GM12878 (cell line): ENCODE measurements around the gene NRP1. TPM values are rescaled to one million over a fixed set of nuclear protein-coding genes. Genes with fewer than 3 reads are reported as not detected.

Experiments
- ATAC-seq: fragments of 200-7000 bp; cut with Tn5 transposase; 3 replicates; pipeline ENCODE4 v1.9.1; 2020; ENCODE audit warnings: mild to moderate bottlenecking, moderate library complexity
- BruUV-seq: library from RNA; stranded (reverse); fragments of 400-500 nt; replicated peaks from 2 replicates; lab custom pipeline; 2021; lab: Mats Ljungman, UMichigan
- CTCF ChIA-PET: fragments of 300-600 bp; sonication (Branson Sonifier 250); formaldehyde crosslinking; extraction: SDS; loops from one replicate; lab custom pipeline; 2021; ENCODE audit warnings: inconsistent platforms; lab: Yijun Ruan, JAX
- POLR2A ChIA-PET: fragments of 350-600 bp; formaldehyde crosslinking; extraction: SDS; loops from one replicate; lab custom pipeline; 2021; ENCODE audit warnings: inconsistent platforms; lab: Charles Lee
- RAD21 ChIA-PET: fragments of 300-600 bp; sonication (Branson Sonifier 250); formaldehyde crosslinking; loops from one replicate; lab custom pipeline; 2023; ENCODE audit warnings: antibody characterized with exemption; ENCODE audit not compliant: unreplicated experiment; lab: Charles Lee
- SMC1A ChIA-PET: fragments of 300-600 bp; sonication (Branson Sonifier 250); formaldehyde crosslinking; loops from one replicate; lab custom pipeline; 2023; ENCODE audit not compliant: unreplicated experiment, uncharacterized antibody; lab: Charles Lee
- DNase-seq: peaks from one replicate; pipeline ENCODE4 v3.0.0-alpha.2; 2011; ENCODE audit warnings: low read depth, low spot score
- FAIRE-seq: peaks from 3 replicates; lab custom pipeline; 2011; peaks lifted over from hg19 to GRCh38; lab: Jason Lieb, UNC
- H2AFZ ChIP-seq: 2 replicates; pipeline ENCODE4 v1.6.0; 2011; ENCODE audit warnings: low read depth, low read length, control low read depth; ENCODE audit not compliant: control insufficient read depth
- H3K27ac ChIP-seq: 2 replicates; pipeline ENCODE4 v1.5.1; 2011; ENCODE audit warnings: control low read depth; ENCODE audit not compliant: control insufficient read depth, insufficient read depth
- H3K27me3 ChIP-seq, 2 experiments: replicated peaks in 1 of 2; 2 replicates each; pipeline versions ENCODE4 v1.6.0 to v1.6.1; 2011; ENCODE audit warnings: low read length in 1 of 2; ENCODE audit not compliant: control insufficient read depth in 2 of 2, insufficient read depth in 2 of 2
- H3K36me3 ChIP-seq, 2 experiments: 2 replicates each; pipeline ENCODE4 v1.5.1; 2011; ENCODE audit warnings: low read length in 1 of 2; ENCODE audit not compliant: control insufficient read depth in 2 of 2, insufficient read depth in 2 of 2
- H3K4me1 ChIP-seq: 2 replicates; pipeline ENCODE4 v1.6.1; 2011; ENCODE audit warnings: mild to moderate bottlenecking, low read length, moderate library complexity, mixed read lengths; ENCODE audit not compliant: control insufficient read depth, insufficient read depth
- H3K4me2 ChIP-seq: 2 replicates; pipeline ENCODE4 v1.6.0; 2011; ENCODE audit warnings: control low read depth; ENCODE audit not compliant: control insufficient read depth, insufficient read depth
- H3K4me3 ChIP-seq: fragments of 200-600 bp; sonication (generic); 2 replicates; pipeline ENCODE4 v1.5.1; 2016
- H3K79me2 ChIP-seq: 2 replicates; pipeline ENCODE4 v1.6.0; 2011; ENCODE audit warnings: low read length; ENCODE audit not compliant: control insufficient read depth, insufficient read depth
- H3K9ac ChIP-seq: 2 replicates; pipeline ENCODE4 v1.8.0; 2011; ENCODE audit warnings: low read length, control low read depth, mixed read lengths; ENCODE audit not compliant: control insufficient read depth, insufficient read depth
- H3K9me3 ChIP-seq: replicated peaks from 3 replicates; pipeline ENCODE4 v1.5.1; 2011; ENCODE audit warnings: mild to moderate bottlenecking, low read length; ENCODE audit not compliant: control insufficient read depth, insufficient read depth
- H4K20me1 ChIP-seq: 2 replicates; pipeline ENCODE4 v1.6.0; 2011; ENCODE audit not compliant: control insufficient read depth, insufficient read depth
- BCL3 ChIP-seq: IDR thresholded peaks from 2 replicates; pipeline ENCODE4 v1.6.1; 2011; ENCODE audit warnings: borderline replicate concordance, low read depth, mild to moderate bottlenecking, moderate library complexity, low read length; ENCODE audit not compliant: insufficient read depth, poor library complexity, severe bottlenecking
- ELK1 ChIP-seq: IDR thresholded peaks from 2 replicates; pipeline ENCODE4 v1.6.1; 2012; ENCODE audit warnings: low read depth, low read length, improper control_type of control experiment
- FOS ChIP-seq: IDR thresholded peaks from 3 replicates; pipeline ENCODE4 v1.6.1; 2011; ENCODE audit warnings: borderline replicate concordance; ENCODE audit not compliant: insufficient read length; ENCODE audit errors: extremely low read depth
- KAT2A ChIP-seq: conservative IDR thresholded peaks from 2 replicates; pipeline ENCODE4 v1.6.1; 2011; ENCODE audit warnings: low read depth, low read length; ENCODE audit not compliant: control insufficient read depth
- NBN ChIP-seq: fragments of 450-650 bp; IDR thresholded peaks from 2 replicates; pipeline ENCODE4 v1.6.1; 2016
- NFYB ChIP-seq: IDR thresholded peaks from 2 replicates; pipeline ENCODE4 v1.6.1; 2011; ENCODE audit warnings: low read depth, mild to moderate bottlenecking, low read length, improper control_type of control experiment, moderate library complexity; ENCODE audit not compliant: insufficient read depth
- RUNX3 ChIP-seq: IDR thresholded peaks from 2 replicates; pipeline ENCODE4 v1.6.1; 2012; ENCODE audit warnings: low read length, inconsistent platforms
- TCF3 ChIP-seq: IDR thresholded peaks from 2 replicates; pipeline ENCODE4 v1.6.1; 2012; ENCODE audit warnings: low read depth, mild to moderate bottlenecking, low read length, borderline replicate concordance; ENCODE audit not compliant: insufficient read depth
- USF1 ChIP-seq: IDR thresholded peaks from 2 replicates; pipeline ENCODE4 v1.6.1; 2011; ENCODE audit warnings: borderline replicate concordance, low read depth, mild to moderate bottlenecking, moderate library complexity, mixed read lengths, low read length; ENCODE audit not compliant: insufficient read depth; ENCODE audit errors: extremely low read length
- WGBS: methylation state at CpG from one replicate; pipeline ENCODE4 v1.1.6; 2016; ENCODE audit warnings: low lambda C conversion rate; ENCODE audit not compliant: insufficient replicate concordance, insufficient coverage; ENCODE audit errors: missing lambda C conversion rate; 5-methylcytosine and 5-hydroxymethylcytosine counted together
- in situ Hi-C: fragments of 300-500 bp; cut with MboI; formaldehyde crosslinking; loops from 9 replicates; pipeline ENCODE4 v1.14.3; 2018; ENCODE audit warnings: mixed read lengths
- intact Hi-C: fragments of 100-400 bp; cut with micrococcal nuclease; formaldehyde crosslinking; loops from one replicate; pipeline ENCODE4 v1.14.2; 2022; ENCODE audit not compliant: unreplicated experiment
- polyA plus RNA-seq, 11 experiments: library from polyadenylated mRNA; depleted of rRNA in 4 of 11; unstranded in 6 of 11; stranded (reverse) in 5 of 11; fragments of >200 nt; fragmentation: Nextera tagmentation in 4 of 11; fragmentation: Illumina TruSeq in 1 of 11; extraction: Ambion mirVana in 4 of 11; extraction: Trizol in 1 of 11; gene quantifications; 1 replicate in 1 of 11; 2 replicates in 10 of 11; pipeline versions ENCODE4 v1.2.1 to v1.2.3, GENCODE V29; 2011 to 2016; ENCODE audit warnings: inconsistent platforms in 2 of 11, missing spikeins in 2 of 11, low read depth in 1 of 11
- total RNA-seq, 4 experiments: library from RNA; depleted of rRNA in 3 of 4; stranded (reverse); fragments of >200 nt in 3 of 4; fragmentation: Illumina TruSeq in 1 of 4; extraction: Trizol in 1 of 4; gene quantifications; 2 replicates each; pipeline versions ENCODE4 v1.2.1 to v1.2.3, GENCODE V29; 2013 to 2021

NRP1 gene
- total and polyA plus RNA-seq, 10 of the 15 experiments (the other 5 are each of a cell fraction or from before 2014, with no cell fraction given), result 0.11 to 12.1 (median 0.52) TPM

- ChIA-PET SMC1A (interaction anchor here (1.1 to 1.9 kb wide), 2 partner anchors 21 to 23 kb away, joined by 3 to 5 read pairs; no protein-coding TSS in a partner anchor), POLR2A (no interaction called here)
- BruUV-seq, result no TSS peak
Observed at GRCh38 chr10:33267708-33268107, 66.8 kb downstream of the NRP1 start.

More at GRCh38 chr10:33267708-33268107, 66.8 kb downstream of the NRP1 start:
- Histone ChIP-seq H3K9ac (no peak overlapping the region), H3K9me3 (no peaks in the 10 kb centered on the region), H4K20me1 (no peaks in the 10 kb centered on the region), H3K4me1 (no peaks in the 10 kb centered on the region), H3K4me3 (no peak overlapping the region), H3K27ac (no peak overlapping the region), H2AFZ (no peak overlapping the region), H3K4me2 (no peak overlapping the region), H3K27me3 (no peaks in the 10 kb centered on the region; a peak in 1 of 4 replicates), H3K79me2 (no peaks in the 10 kb centered on the region), H3K36me3 (no peaks in the 10 kb centered on the region)
- no peak for DNase-seq
- in situ Hi-C loops, result no loop called here
- TF ChIP-seq RUNX3 (no peak), NFYB (no peak), FOS (no peak), USF1 (no peak), ELK1 (no peak), TCF3 (no peak), BCL3 (no peak), NBN (no peak), KAT2A (no peak)
- ChIA-PET CTCF (no interaction called here), RAD21 (no interaction called here)
- 42% methylated on average over 5 of the region's 5 CpGs for WGBS
- intact Hi-C loops, result no loop called here
- no peak for FAIRE-seq
- ATAC-seq, result no peak
